K562 (cell line): Measurements from ENCODE around the gene TDRD9. TPM values are rescaled to one million over a fixed set of nuclear protein-coding genes. Genes with fewer than 3 reads are reported as not detected.

Experiments used
- EWSR1 ChIP-seq: fragments of 450-650 bp; IDR thresholded peaks from 2 replicates; pipeline ENCODE4 v1.6.1; 2018; ENCODE audit warnings: borderline replicate concordance, mild to moderate bottlenecking, low read depth, moderate library complexity; ENCODE audit not compliant: partially characterized antibody
- FIP1L1 ChIP-seq: fragments of 200-400 bp; formaldehyde crosslinking; IDR thresholded peaks from 2 replicates; pipeline ENCODE4 v1.6.1; 2018; ENCODE audit warnings: mild to moderate bottlenecking, low read depth, low read length; ENCODE audit not compliant: poor library complexity, severe bottlenecking
- FOXM1 ChIP-seq, 2 experiments: fragments of 450-650 bp in 1 of 2; sonication (generic) in 1 of 2; formaldehyde crosslinking in 1 of 2; IDR thresholded peaks; 2 replicates each; pipeline versions ENCODE4 v1.6.1 to v1.9.0; 2017 to 2022; ENCODE audit warnings: low read depth in 2 of 2, mild to moderate bottlenecking in 2 of 2, missing genetic modification reagents in 1 of 2, moderate library complexity in 1 of 2
- KDM4B ChIP-seq, 2 experiments: fragments of 450-650 bp in 1 of 2; sonication (generic) in 1 of 2; IDR thresholded peaks; 2 replicates each; pipeline ENCODE4 v1.6.1; 2016 to 2017; ENCODE audit warnings: borderline replicate concordance in 2 of 2, antibody characterized with exemption in 1 of 2, low read depth in 1 of 2, mild to moderate bottlenecking in 1 of 2
- MEIS2 ChIP-seq: fragments of 450-650 bp; IDR thresholded peaks from 2 replicates; pipeline ENCODE4 v1.6.1; 2014; ENCODE audit warnings: mild to moderate bottlenecking; ENCODE audit not compliant: partially characterized antibody
- MTA3 ChIP-seq: fragments of 450-650 bp; formaldehyde crosslinking; IDR thresholded peaks from 2 replicates; pipeline ENCODE4 v1.6.1; 2017; ENCODE audit warnings: mild to moderate bottlenecking, borderline replicate concordance
- RBM25 ChIP-seq: fragments of 200-400 bp; formaldehyde crosslinking; IDR thresholded peaks from 2 replicates; pipeline ENCODE4 v1.6.1; 2018; ENCODE audit warnings: low read length, low read depth, moderate library complexity; ENCODE audit not compliant: severe bottlenecking
- SAP30 ChIP-seq: fragments of 200-600 bp; sonication (generic); IDR thresholded peaks from 2 replicates; pipeline ENCODE4 v1.6.1; 2012; ENCODE audit warnings: borderline replicate concordance, low read depth, mild to moderate bottlenecking, moderate library complexity, low read length, control low read depth, inconsistent platforms; ENCODE audit not compliant: insufficient read depth, poor library complexity, severe bottlenecking
- SUPT5H ChIP-seq: fragments of 450-650 bp; IDR thresholded peaks from 2 replicates; pipeline ENCODE4 v1.6.1; 2016
- TBL1XR1 ChIP-seq, 2 experiments: IDR thresholded peaks; 2 replicates each; pipeline ENCODE4 v1.6.1; 2012; ENCODE audit warnings: improper control_type of control experiment in 2 of 2, low read length in 2 of 2, mild to moderate bottlenecking in 1 of 2
- polyA plus RNA-seq, 8 experiments: library from polyadenylated mRNA; depleted of rRNA in 4 of 8; stranded (reverse) in 5 of 8; unstranded in 3 of 8; fragments of >200 nt; fragmentation: Nextera tagmentation in 2 of 8; fragmentation: Illumina TruSeq in 1 of 8; extraction: Ambion mirVana in 2 of 8; extraction: Trizol in 1 of 8; gene quantifications; 2 replicates each; pipeline versions ENCODE4 v1.2.1 to v1.2.3, GENCODE V29; 2011 to 2014; ENCODE audit warnings: inconsistent platforms in 1 of 8, missing spikeins in 1 of 8
- total RNA-seq, 7 experiments: library from RNA; depleted of rRNA in 6 of 7; stranded (reverse); fragments of >200 nt in 6 of 7; fragmentation: Illumina TruSeq in 2 of 7; extraction: Trizol in 2 of 7; gene quantifications; 2 replicates each; pipeline versions ENCODE4 v1.2.1 to v1.2.3, GENCODE V29; 2011 to 2021; ENCODE audit warnings: low replicate concordance in 1 of 7
- TF ChIP-seq, protein P1 (sequence below), 2 experiments: fragments of 450-650 bp in 1 of 2; IDR thresholded peaks; 2 replicates each; pipeline ENCODE4 v1.6.1; 2011 to 2017; ENCODE audit warnings: low read depth in 2 of 2, antibody characterized with exemption in 1 of 2, borderline replicate concordance in 1 of 2, low read length in 1 of 2, mild to moderate bottlenecking in 1 of 2, mixed read lengths in 1 of 2; ENCODE audit not compliant: control insufficient read depth in 1 of 2
- TF ChIP-seq, protein P2 (sequence below), 2 experiments: IDR thresholded peaks; 2 replicates each; pipeline ENCODE4 v1.6.1; 2011; ENCODE audit warnings: borderline replicate concordance in 1 of 2, control low read depth in 1 of 2, low read depth in 1 of 2, low read length in 1 of 2, mild to moderate bottlenecking in 1 of 2, mixed read lengths in 1 of 2, moderate library complexity in 1 of 2; ENCODE audit not compliant: insufficient read depth in 1 of 2, insufficient read length in 1 of 2, poor library complexity in 1 of 2, severe bottlenecking in 1 of 2; ENCODE audit errors: extremely low read depth in 1 of 2
- TF ChIP-seq, protein P3 (sequence below): sonication (generic); formaldehyde crosslinking; IDR thresholded peaks from 2 replicates; pipeline ENCODE4 v1.8.0; 2023; ENCODE audit warnings: missing genetic modification reagents, mild to moderate bottlenecking, borderline replicate concordance

The TDRD9 gene
- total and polyA plus RNA-seq, 9 of the 15 experiments (the other 6 are each of a cell fraction or from before 2014, with no cell fraction given): 0.04 to 0.14 (median 0.04) TPM; not detected in 5

DNA sequence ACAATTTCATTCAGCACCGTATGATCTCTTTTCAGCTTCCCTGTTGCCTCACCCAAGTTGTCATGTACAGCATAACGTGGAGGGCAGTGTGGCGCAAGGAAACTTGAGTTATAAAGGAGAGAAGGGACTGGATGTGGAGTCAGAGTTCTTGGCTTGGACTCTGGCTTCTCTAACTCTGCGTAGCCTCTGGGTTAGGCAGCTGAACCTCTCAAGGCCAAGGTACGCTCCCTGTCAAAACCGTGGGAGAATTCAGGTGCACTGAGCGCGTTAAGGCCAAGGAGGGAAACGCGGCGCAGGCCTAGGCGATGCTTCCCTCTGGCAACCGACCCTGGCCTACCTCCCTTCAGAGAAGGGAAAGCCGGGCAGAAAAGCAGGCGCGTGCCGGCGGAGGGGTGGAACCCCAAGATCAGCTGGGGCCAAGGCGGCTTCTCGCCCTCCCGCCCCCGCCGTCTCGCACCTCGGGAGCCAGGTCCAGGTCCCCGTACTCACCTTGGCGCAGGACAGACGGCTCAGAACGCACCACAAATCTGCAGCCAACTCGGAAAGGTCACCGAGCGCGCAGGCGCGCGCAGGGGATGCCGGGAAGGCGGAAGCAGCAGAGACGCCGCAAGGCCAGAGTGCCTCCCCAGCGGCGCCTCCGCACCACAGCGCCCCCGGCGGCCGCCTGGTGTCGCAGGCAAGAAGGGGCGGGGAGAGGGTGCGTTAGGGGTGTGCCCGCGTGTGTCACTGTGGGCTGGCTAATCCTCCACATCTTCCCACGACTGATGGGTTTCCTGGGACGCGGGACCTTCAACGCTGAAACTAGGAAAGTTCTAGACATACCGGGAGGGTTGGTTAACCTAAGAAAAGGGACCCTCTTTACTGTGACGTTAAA lies 7.0 kb upstream of the TDRD9 start (continued):
- TF ChIP-seq, protein P1, sequence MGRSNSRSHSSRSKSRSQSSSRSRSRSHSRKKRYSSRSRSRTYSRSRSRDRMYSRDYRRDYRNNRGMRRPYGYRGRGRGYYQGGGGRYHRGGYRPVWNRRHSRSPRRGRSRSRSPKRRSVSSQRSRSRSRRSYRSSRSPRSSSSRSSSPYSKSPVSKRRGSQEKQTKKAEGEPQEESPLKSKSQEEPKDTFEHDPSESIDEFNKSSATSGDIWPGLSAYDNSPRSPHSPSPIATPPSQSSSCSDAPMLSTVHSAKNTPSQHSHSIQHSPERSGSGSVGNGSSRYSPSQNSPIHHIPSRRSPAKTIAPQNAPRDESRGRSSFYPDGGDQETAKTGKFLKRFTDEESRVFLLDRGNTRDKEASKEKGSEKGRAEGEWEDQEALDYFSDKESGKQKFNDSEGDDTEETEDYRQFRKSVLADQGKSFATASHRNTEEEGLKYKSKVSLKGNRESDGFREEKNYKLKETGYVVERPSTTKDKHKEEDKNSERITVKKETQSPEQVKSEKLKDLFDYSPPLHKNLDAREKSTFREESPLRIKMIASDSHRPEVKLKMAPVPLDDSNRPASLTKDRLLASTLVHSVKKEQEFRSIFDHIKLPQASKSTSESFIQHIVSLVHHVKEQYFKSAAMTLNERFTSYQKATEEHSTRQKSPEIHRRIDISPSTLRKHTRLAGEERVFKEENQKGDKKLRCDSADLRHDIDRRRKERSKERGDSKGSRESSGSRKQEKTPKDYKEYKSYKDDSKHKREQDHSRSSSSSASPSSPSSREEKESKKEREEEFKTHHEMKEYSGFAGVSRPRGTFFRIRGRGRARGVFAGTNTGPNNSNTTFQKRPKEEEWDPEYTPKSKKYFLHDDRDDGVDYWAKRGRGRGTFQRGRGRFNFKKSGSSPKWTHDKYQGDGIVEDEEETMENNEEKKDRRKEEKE (IDR thresholded peaks at IDR 0.05; ENCODE audit: borderline replicate concordance in 1 of 2, control insufficient read depth in 1 of 2, low read depth in 2 of 2, low read length in 1 of 2): peak in 1 of 2 experiments; percentile 42; a peak in 1 of 4 replicates
- peak; percentile 60 for TF ChIP-seq SAP30
- peak; percentile 55 for TF ChIP-seq MEIS2
- TF ChIP-seq TBL1XR1 (IDR thresholded peaks at IDR 0.05; ENCODE audit: low read length in 2 of 2): 0 out of 4 replicates have a peak, but pooled peaks of 1 of the 2 experiments have one; percentile 20
- TF ChIP-seq FOXM1 (IDR thresholded peaks at IDR 0.05; ENCODE audit: low read depth): no peak
- TF ChIP-seq FOXM1 (CRISPR knock-in tag; IDR thresholded peaks at IDR 0.05; ENCODE audit: low read depth): no peak
- 0 out of 4 replicates have a peak, but pooled peaks of 1 of the 2 experiments have one; percentile 39 for TF ChIP-seq KDM4B (IDR thresholded peaks at IDR 0.05; ENCODE audit: borderline replicate concordance in 2 of 2, low read depth in 1 of 2)
- peak; percentile 83 for TF ChIP-seq SUPT5H
- TF ChIP-seq, protein P2, sequence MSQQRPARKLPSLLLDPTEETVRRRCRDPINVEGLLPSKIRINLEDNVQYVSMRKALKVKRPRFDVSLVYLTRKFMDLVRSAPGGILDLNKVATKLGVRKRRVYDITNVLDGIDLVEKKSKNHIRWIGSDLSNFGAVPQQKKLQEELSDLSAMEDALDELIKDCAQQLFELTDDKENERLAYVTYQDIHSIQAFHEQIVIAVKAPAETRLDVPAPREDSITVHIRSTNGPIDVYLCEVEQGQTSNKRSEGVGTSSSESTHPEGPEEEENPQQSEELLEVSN (IDR thresholded peaks at IDR 0.05; ENCODE audit: borderline replicate concordance in 1 of 2, extremely low read depth in 1 of 2, insufficient read depth in 1 of 2, insufficient read length in 1 of 2, low read depth in 1 of 2, low read length in 1 of 2, poor library complexity in 1 of 2, severe bottlenecking in 1 of 2): peak in 1 of 2 experiments; percentile 18
- TF ChIP-seq, protein P3, sequence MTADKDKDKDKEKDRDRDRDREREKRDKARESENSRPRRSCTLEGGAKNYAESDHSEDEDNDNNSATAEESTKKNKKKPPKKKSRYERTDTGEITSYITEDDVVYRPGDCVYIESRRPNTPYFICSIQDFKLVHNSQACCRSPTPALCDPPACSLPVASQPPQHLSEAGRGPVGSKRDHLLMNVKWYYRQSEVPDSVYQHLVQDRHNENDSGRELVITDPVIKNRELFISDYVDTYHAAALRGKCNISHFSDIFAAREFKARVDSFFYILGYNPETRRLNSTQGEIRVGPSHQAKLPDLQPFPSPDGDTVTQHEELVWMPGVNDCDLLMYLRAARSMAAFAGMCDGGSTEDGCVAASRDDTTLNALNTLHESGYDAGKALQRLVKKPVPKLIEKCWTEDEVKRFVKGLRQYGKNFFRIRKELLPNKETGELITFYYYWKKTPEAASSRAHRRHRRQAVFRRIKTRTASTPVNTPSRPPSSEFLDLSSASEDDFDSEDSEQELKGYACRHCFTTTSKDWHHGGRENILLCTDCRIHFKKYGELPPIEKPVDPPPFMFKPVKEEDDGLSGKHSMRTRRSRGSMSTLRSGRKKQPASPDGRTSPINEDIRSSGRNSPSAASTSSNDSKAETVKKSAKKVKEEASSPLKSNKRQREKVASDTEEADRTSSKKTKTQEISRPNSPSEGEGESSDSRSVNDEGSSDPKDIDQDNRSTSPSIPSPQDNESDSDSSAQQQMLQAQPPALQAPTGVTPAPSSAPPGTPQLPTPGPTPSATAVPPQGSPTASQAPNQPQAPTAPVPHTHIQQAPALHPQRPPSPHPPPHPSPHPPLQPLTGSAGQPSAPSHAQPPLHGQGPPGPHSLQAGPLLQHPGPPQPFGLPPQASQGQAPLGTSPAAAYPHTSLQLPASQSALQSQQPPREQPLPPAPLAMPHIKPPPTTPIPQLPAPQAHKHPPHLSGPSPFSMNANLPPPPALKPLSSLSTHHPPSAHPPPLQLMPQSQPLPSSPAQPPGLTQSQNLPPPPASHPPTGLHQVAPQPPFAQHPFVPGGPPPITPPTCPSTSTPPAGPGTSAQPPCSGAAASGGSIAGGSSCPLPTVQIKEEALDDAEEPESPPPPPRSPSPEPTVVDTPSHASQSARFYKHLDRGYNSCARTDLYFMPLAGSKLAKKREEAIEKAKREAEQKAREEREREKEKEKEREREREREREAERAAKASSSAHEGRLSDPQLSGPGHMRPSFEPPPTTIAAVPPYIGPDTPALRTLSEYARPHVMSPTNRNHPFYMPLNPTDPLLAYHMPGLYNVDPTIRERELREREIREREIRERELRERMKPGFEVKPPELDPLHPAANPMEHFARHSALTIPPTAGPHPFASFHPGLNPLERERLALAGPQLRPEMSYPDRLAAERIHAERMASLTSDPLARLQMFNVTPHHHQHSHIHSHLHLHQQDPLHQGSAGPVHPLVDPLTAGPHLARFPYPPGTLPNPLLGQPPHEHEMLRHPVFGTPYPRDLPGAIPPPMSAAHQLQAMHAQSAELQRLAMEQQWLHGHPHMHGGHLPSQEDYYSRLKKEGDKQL: no peak
- TF ChIP-seq EWSR1: no peak
- peak; percentile 77 for TF ChIP-seq FIP1L1
- no peak for TF ChIP-seq RBM25
- TF ChIP-seq MTA3: 0 out of 2 replicates have a peak, but pooled peaks have one; percentile 71
